ENCODE measurements around the gene ARL5A. TPM values are rescaled to one million over a fixed set of nuclear protein-coding genes. Genes with fewer than 3 reads are reported as not detected.

Gene ARL5A
- total RNA-seq, 1 donor from 2014 or later: 63.2 TPM

GRCh38 chr2:151805343-151805742, 22.9 kb downstream of the ARL5A start:
- no peak overlapping the region for H3K27ac Mint-ChIP-seq (ENCODE audit: unreplicated experiment)
- H3K9me3 Mint-ChIP-seq: no peaks in the 10 kb centered on the region
- H3K27me3 Mint-ChIP-seq (ENCODE audit: low read depth): no peaks in the 10 kb centered on the region
- peaks cover 7% of the 10 kb centered on the region for H3K36me3 Mint-ChIP-seq (ENCODE audit: low read depth)
- no peak overlapping the region for H3K4me3 Mint-ChIP-seq
- TF ChIP-seq CTCF (conservative IDR thresholded peaks at IDR 0.05): no peak
- H3K4me1 Mint-ChIP-seq: peaks cover 3% of the 10 kb centered on the region
- no peak for DNase-seq (ENCODE audit: low read depth, low spot score)

GRCh38 chr2:151803811-151804210, 24.4 kb downstream of the ARL5A start:
- no peak for TF ChIP-seq CTCF (conservative IDR thresholded peaks at IDR 0.05)
- H3K4me3 Mint-ChIP-seq: no peak overlapping the region
- no peak for DNase-seq (ENCODE audit: low read depth, low spot score)
- peaks cover 6% of the 10 kb centered on the region for H3K36me3 Mint-ChIP-seq (ENCODE audit: low read depth)
- H3K9me3 Mint-ChIP-seq: no peaks in the 10 kb centered on the region
- no peak overlapping the region for H3K27ac Mint-ChIP-seq (ENCODE audit: unreplicated experiment)
- H3K4me1 Mint-ChIP-seq: peaks cover 4% of the 10 kb centered on the region
- no peaks in the 10 kb centered on the region for H3K27me3 Mint-ChIP-seq (ENCODE audit: low read depth)

- Mint-ChIP-seq H3K27me3 (ENCODE audit: low read depth) (no peaks in the 10 kb centered on the region), H3K4me1 (peaks cover 4% of the 10 kb centered on the region), H3K36me3 (ENCODE audit: low read depth) (peaks cover 6% of the 10 kb centered on the region), H3K9me3 (no peaks in the 10 kb centered on the region), H3K4me3 (no peak overlapping the region), H3K27ac (ENCODE audit: unreplicated experiment) (no peak overlapping the region)
- no peak for DNase-seq (ENCODE audit: low read depth, low spot score)
- TF ChIP-seq CTCF (conservative IDR thresholded peaks at IDR 0.05): no peak
Observed at GRCh38 chr2:151802315-151802714, 25.9 kb downstream of the ARL5A start.

GRCh38 chr2:151799886-151800292, 28.3 kb downstream of the ARL5A start:
- no peak for TF ChIP-seq CTCF (conservative IDR thresholded peaks at IDR 0.05)
- H3K27me3 Mint-ChIP-seq (ENCODE audit: low read depth): no peaks in the 10 kb centered on the region
- H3K9me3 Mint-ChIP-seq: no peaks in the 10 kb centered on the region
- H3K4me1 Mint-ChIP-seq: peaks cover 11% of the 10 kb centered on the region
- DNase-seq (ENCODE audit: low read depth, low spot score): no peak
- H3K36me3 Mint-ChIP-seq (ENCODE audit: low read depth): peaks cover 10% of the 10 kb centered on the region
- no peak overlapping the region for H3K27ac Mint-ChIP-seq (ENCODE audit: unreplicated experiment)
- H3K4me3 Mint-ChIP-seq: no peak overlapping the region

GRCh38 chr2:151796774-151797173, 31.4 kb downstream of the ARL5A start:
- no peak for TF ChIP-seq CTCF (conservative IDR thresholded peaks at IDR 0.05)
- H3K9me3 Mint-ChIP-seq: no peaks in the 10 kb centered on the region
- no peak for DNase-seq (ENCODE audit: low read depth, low spot score)
- H3K27me3 Mint-ChIP-seq (ENCODE audit: low read depth): no peaks in the 10 kb centered on the region
- peak overlapping the region; percentile 50 for H3K27ac Mint-ChIP-seq (ENCODE audit: unreplicated experiment)
- H3K4me1 Mint-ChIP-seq: peaks cover 11% of the 10 kb centered on the region
- H3K36me3 Mint-ChIP-seq (ENCODE audit: low read depth): peaks cover 10% of the 10 kb centered on the region
- H3K4me3 Mint-ChIP-seq: no peak overlapping the region
